MG63 (cell line): ENCODE measurements around the gene BTAF1. TPM values are rescaled to one million over a fixed set of nuclear protein-coding genes. Genes with fewer than 3 reads are reported as not detected.
A peak's percentile ranks its signal among the peaks of the same experiment; 100 is the strongest.

Experiments
- DNase-seq: peaks from one replicate; pipeline ENCODE4 v3.0.0-alpha.2; 2020
- H3K27me3 ChIP-seq: fragments of 250-450 bp; sonication (Bioruptor Pico); 2 replicates; pipeline ENCODE4 v1.5.1; 2020; ENCODE audit warnings: mild to moderate bottlenecking, moderate library complexity
- H3K36me3 ChIP-seq: fragments of 250-450 bp; sonication (Bioruptor Pico); 2 replicates; pipeline ENCODE4 v1.5.1; 2020; ENCODE audit warnings: mild to moderate bottlenecking, moderate library complexity
- H3K4me3 ChIP-seq: fragments of 250-450 bp; sonication (Bioruptor Pico); 2 replicates; pipeline ENCODE4 v1.5.1; 2020; ENCODE audit warnings: mild to moderate bottlenecking, moderate library complexity
- H3K9me3 ChIP-seq: fragments of 250-450 bp; sonication (Bioruptor Pico); 2 replicates; pipeline ENCODE4 v1.5.1; 2020; ENCODE audit warnings: mild to moderate bottlenecking, moderate library complexity
- total RNA-seq: library from RNA; depleted of rRNA; stranded (reverse); fragments of >200 nt; shearing (Covaris generic); gene quantifications from 2 replicates; pipeline ENCODE4 v1.2.3, GENCODE V29; 2014; ENCODE audit warnings: low replicate concordance

The BTAF1 gene
- total RNA-seq, 1 experiment from 2014 or later: 11.4 TPM

DNA sequence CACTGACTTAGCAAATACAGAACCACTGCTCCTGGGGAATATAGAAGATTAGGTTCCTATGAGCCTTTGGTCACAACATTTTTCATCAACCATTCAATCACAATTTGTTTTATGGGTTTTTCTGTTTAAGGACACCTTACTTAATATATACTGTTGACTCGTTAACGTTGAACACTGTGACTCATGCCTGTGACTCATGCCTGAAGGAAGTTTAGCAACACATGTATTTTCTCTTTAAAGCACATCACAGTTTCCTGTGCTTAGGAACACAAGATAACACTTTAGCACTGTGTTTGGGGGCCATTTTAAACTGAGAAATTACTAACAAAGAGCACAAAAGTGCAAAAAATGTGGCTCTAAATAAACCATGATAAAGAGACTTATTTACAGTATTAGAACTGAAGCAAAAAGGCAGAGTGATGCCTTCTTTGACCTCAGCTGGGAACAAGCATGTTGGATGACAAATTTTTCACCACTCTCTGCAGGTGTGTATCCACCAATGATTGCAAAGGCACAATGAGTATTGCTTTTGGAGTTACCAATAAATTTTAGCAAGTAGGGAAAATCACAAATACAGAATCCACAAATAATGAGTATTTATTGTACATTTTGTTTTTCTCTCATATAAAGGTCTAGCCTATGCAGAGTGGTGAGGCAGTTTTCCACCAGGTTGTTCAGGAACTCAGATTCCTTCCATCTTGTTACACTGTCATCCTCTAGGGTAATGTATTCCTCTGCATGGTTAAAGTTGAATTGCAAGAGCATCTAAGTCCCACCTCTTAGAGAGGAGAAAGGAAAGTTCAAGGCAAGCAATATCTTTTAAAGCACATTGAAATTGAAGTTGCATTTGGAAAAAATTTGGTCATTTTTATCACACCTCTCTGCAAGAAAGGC, 21.5 kb upstream of the BTAF1 start:
- DNase-seq: peak; percentile 79
- H3K27me3 ChIP-seq: no peaks in the 10 kb centered on the region

DNA sequence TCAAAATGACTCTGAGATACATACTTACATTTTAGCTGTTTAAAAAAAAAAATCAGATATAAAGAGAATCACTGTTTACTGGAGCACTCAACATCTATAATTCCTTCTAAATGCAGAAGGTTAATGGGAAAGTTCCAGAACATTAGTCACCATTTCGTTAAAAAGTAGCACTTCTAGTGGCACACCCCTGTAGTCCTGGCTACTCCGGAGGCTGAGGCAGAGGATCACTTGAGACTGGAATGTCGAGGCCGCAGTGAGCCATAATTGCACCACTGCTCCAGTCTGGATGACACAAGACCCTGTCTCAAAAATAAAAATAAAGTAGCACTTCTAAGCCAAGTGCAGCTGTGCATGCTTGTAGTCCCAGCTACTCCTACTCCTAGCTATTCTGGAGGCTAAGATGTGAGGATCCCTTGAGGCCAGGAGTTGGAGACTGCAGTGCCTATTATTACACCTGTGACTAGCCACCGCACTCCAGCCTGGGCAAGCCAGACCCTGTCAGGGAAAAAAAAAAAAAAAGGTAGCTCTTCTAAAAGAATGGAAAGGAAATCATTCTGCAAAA, 16.5 kb upstream of the BTAF1 start:
- Histone ChIP-seq H3K27me3 (no peaks in the 10 kb centered on the region), H3K9me3 (no peaks in the 10 kb centered on the region), H3K36me3 (no peaks in the 10 kb centered on the region), H3K4me3 (no peak overlapping the region)
- no peak for DNase-seq

More for the DNA sequence above, 21.5 kb upstream of the BTAF1 start:
- H3K4me3 ChIP-seq: no peak overlapping the region
- H3K36me3 ChIP-seq: no peaks in the 10 kb centered on the region
- H3K9me3 ChIP-seq: no peaks in the 10 kb centered on the region

DNA sequence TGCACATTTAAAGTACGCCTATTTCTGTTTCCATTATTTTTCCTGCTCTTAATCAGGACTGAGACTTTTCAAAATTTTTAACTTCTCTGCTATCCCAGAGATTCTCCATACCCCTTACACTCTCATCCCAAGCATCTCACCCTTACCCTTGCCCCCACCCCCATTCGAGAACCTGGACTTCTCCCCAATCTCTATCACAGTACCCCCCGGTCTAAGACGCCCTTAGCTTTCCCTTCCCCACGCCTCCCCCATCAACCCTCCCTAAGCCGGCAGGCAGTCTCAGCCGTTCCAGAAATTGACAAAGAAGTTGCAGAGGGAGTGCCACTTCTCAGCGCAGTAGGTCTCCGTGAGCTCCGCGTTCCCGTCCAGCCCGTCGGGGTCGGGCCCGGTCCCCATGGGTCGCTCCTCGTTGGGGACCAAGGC, 15.6 kb upstream of the BTAF1 start:
- no peaks in the 10 kb centered on the region for H3K36me3 ChIP-seq
- DNase-seq: no peak

DNA sequence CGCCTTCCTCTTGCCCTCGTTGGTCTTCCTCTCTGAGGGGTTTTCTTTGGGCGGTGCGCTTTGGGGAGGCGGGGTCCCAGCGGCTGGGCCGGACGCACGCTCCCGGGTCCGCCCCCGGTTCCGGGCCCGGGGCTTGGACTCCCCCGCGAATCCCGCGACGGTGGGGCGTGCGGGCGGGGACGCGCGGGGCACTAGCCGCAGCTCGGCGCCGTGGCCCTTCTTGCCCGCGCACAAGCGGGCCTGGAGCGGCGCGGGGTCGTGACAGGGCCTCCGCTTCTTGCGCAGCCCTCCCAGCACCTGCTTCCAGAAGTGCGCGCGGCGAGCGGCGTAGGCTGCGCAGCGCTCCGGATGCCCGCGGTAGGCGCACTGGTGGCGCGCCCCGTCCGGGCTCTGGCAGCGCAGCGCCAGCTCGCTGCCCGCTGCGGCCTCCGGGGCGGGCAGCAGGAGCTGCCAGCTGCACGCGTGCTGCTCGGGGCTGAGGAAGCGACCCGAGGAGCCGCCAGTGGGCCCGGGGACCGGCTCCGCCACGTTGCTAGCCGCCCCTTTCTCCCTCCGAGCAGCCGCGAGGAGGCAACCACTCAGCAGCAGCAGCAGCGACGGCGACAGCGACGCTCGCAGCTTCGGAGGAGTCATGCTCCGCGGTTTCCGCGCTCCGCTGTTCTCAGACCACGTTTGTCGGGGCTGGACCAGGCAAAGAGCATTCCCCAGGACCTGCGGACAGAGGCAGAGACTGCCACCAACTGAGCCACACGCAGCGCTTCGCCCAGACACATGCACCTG, 15.0 kb upstream of the BTAF1 start:
- no peaks in the 10 kb centered on the region for H3K27me3 ChIP-seq
- H3K9me3 ChIP-seq: no peaks in the 10 kb centered on the region
- peak; percentile 67 for DNase-seq
- H3K4me3 ChIP-seq: peak overlapping the region; percentile 68
- no peaks in the 10 kb centered on the region for H3K36me3 ChIP-seq

More for the DNA sequence above, 15.6 kb upstream of the BTAF1 start:
- Histone ChIP-seq H3K9me3 (no peaks in the 10 kb centered on the region), H3K27me3 (no peaks in the 10 kb centered on the region), H3K4me3 (peak overlapping the region; percentile 68)

DNA sequence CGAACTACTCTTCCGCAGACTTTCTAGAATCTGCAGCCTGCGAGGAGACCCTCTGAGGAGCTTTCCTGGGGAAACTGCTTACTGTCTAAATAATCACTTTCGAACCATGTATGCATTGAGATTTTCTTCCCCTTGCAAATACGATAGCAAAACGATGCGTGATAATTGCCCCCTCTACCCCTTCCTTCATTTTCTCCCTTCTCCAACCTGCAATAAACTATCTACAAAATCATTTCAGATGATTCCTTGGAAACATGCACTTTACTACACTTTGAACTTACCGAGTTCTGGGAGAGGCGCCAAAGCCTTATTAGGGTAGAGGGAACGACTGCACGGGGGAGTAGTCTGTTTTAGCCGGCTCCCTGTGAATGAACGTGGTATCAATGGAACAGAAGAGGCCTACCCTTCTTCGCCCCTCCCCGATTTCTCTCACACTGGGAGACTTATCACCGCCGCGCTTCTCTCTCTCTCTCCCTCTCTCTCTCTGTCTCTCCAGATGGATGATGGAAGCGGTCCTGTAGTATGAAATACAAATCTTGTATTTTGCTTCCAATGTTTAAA, 14.4 kb upstream of the BTAF1 start, which contains the start of gene FGFBP3:
TSS of gene FGFBP3 (minus strand) at position 370 of the 561 bp plus-strand sequence. CDS start 517 bp downstream, outside the sequence.
- Histone ChIP-seq H3K27me3 (no peaks in the 10 kb centered on the region), H3K9me3 (no peaks in the 10 kb centered on the region), H3K36me3 (no peaks in the 10 kb centered on the region), H3K4me3 (peak within 1 kb of the TSS; percentile 68)
- peak; percentile 51 for DNase-seq

DNA sequence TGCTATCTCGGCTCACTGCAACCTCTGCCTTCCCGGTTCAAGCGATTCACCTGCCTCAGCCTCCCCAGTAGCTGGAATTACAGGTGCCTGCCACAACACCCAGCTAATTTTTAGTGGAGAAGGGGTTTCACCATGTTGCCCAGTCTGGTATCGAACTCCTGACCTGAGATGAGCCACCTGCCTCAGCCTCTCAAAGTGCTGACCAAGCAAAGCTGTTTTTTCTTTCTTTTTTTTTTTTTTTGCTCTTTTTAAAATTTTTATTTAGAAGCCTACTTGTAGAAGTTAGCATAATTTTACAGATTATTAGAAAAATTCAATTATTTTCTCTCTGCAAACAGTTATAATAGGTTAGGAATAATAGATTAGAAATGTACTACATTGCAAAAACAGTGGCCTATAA, 13.1 kb upstream of the BTAF1 start:
- Histone ChIP-seq H3K36me3 (no peaks in the 10 kb centered on the region), H3K27me3 (no peaks in the 10 kb centered on the region; the same call in 1 of the 2 replicates), H3K4me3 (no peak overlapping the region), H3K9me3 (no peaks in the 10 kb centered on the region)
- no peak for DNase-seq

DNA sequence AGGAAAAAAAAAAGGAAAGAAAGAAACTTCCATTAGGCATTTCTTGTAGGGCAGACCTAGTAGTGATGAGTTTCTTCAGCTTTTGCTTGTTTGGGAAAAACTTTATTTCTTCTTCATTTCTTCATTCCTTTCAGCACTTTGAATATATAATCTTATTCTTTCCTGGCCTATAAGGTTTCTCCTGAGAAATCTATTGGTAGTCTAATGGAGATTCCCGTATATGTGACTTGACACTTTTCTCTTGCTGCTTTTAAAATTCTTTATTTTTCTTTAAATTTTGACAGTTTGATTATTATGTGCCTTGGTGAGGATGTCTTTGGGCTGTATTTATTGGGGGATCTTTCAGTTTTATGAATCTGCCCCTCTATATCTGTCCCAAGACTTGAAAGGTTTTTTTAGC, 3.9 kb upstream of the BTAF1 start:
- Histone ChIP-seq H3K9me3 (peaks cover 4% of the 10 kb centered on the region; the same call in 1 of the 2 replicates), H3K36me3 (no peaks in the 10 kb centered on the region), H3K4me3 (no peak overlapping the region), H3K27me3 (no peaks in the 10 kb centered on the region; the same call in 1 of the 2 replicates)
- DNase-seq: no peak

DNA sequence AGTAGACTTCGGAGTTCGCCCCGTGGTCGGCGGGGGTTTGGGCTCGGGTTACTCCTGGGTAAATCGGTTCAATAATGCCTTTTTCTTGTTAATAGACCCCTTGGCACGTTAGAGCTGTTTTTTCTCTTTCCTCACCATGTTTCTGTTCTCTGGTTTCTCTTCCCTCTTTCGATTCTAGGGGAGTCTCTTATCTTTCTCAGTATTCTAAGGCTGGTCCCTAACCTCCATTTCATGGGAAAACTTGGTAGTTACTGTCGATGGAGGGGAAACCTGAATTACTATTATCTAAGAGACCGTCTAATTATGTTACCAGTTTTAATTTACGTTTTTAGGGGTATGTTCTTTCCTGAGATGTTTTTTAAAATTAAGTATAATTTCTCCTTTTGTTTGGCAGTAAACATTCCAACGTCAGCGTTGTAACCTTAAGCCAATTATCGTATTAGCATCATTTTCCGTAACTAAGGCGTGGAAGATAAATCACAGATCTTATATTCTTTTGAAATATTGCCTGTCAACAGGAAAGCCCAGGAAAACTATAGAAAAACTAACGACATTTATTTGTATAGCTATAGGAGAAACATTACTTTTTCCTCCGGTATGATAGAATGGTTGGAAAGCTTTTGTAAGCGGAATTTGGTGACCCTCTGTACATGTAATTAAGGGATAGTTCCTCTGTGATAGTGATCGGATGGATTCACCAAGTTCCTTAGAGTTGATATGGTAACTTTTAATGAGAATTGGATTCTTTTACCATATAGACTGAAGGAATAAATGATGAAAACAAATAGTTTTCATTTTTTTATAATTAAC, 847 bp downstream of the BTAF1 start:
- no peak for DNase-seq
- Histone ChIP-seq H3K27me3 (no peaks in the 10 kb centered on the region), H3K4me3 (peak overlapping the region; percentile 76), H3K9me3 (peaks cover 2% of the 10 kb centered on the region; the same call in 1 of the 2 replicates), H3K36me3 (peaks cover 7% of the 10 kb centered on the region; the same call in 1 of the 2 replicates)

DNA sequence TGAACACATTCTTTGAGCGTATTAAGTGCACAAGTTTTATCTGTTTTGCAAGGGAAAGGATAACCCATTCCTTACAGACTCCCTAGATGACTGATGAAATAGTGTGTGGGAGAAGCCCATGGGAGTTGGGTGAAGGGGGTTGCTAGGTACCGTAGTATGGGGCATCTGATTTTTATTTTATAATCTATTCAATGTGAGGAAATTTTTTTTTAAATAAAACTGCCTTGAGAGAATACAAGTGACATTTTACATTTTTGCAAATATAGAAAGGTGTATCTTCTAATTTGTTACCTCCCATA, 1.4 kb downstream of the BTAF1 start:
- DNase-seq: no peak

DNA sequence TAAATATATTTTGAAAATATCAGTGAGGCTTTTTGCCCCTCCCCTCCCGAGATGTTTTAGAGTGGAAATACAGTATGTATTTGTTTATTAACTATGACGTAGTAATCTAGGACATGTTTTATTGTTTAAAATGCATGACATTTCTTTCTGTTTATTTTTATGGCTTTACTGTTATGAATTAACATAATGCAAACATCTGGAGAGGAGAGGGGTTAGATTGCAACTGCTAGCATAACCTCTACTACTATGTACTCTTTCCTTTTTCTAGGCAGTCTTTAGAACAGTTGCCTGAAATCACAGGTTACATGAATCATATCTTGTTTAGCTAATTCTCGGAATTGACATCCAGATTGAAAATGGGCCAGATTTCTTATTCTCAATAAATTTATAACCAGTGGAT, 7.4 kb downstream of the BTAF1 start:
- H3K36me3 ChIP-seq: peaks cover 42% of the 10 kb centered on the region
- peaks cover 2% of the 10 kb centered on the region; the same call in 1 of the 2 replicates for H3K9me3 ChIP-seq
- no peak for DNase-seq
- no peak overlapping the region for H3K4me3 ChIP-seq
- no peaks in the 10 kb centered on the region for H3K27me3 ChIP-seq

More for the DNA sequence above, 1.4 kb downstream of the BTAF1 start:
- peak overlapping the region; percentile 76 for H3K4me3 ChIP-seq
- no peaks in the 10 kb centered on the region for H3K9me3 ChIP-seq
- H3K27me3 ChIP-seq: no peaks in the 10 kb centered on the region
- peaks cover 7% of the 10 kb centered on the region; the same call in 1 of the 2 replicates for H3K36me3 ChIP-seq

DNA sequence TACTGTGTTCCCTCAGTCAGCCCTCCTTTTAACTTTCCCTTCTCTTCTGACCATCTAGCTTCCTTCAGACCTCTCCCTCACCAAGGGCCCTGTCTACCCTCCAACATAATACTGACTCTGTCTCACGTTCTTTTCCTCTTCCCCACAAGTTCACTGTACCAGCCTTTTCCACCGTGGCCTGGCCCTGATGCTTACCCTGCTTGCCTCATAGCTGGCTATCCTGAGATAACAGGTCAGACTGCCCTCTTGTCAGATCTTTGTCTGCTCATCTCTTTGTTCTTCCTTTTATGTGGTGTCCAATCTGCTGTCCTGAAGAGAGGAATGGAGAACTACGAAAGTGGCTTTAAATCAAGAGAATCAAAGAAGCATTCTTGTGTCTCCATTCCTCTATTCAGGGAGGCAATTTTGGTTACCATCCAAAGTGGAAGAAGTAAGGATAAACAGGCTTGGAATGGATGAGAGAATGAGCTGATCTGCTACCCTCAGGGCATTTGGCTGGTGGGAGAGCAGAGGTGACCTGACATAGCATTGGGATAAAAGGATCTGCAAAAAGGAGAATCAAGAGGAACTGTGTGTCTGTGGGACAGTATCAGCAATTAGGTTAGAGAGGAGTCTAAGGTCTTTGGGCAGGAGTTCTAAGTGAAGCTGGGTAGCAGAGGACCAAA, 8.1 kb downstream of the BTAF1 start:
- H3K27me3 ChIP-seq: no peaks in the 10 kb centered on the region
- no peak overlapping the region for H3K4me3 ChIP-seq
- H3K9me3 ChIP-seq: peaks cover 2% of the 10 kb centered on the region; the same call in 1 of the 2 replicates
- DNase-seq: no peak
- H3K36me3 ChIP-seq: peaks cover 42% of the 10 kb centered on the region

DNA sequence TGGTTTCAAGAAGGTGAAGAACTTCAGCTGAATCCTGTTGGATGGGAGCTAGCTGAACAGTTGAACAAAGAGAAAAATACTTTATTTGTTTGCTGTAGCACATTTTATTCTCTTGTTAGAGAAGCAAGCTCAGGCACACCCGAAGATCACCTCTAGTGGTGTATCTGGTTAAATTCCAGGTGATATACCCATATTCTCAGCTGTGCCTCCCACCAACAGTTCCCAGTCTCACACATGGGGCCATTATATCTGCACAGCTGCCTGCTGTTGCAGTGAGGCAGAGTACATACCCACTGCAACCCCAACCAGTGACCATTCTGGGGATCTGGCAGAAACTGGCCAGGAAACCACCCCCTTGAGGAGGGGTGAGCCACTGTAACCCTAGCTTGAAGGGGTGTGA, 9.2 kb downstream of the BTAF1 start:
- Histone ChIP-seq H3K4me3 (no peak overlapping the region), H3K9me3 (peaks cover 2% of the 10 kb centered on the region; the same call in 1 of the 2 replicates), H3K27me3 (no peaks in the 10 kb centered on the region), H3K36me3 (peaks cover 49% of the 10 kb centered on the region)
- no peak for DNase-seq

DNA sequence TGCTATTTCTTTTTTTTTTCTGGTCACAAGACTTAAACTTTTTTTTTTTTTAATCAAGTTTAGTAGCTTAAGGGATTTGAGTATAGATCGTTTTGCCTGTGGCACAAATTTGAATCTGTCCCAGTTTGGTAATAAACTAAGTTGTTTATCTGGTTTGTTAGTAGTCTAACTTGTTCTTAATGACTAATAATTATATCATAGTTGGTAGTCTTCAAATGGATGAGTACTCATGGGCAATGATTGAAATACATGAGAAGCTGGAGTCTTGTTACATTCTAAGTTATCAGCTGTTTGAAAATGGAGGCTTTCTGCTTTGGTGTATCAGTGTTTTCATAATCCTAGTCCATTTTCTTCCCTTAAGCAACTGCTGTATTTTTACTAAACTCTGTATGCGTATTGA, 12.3 kb downstream of the BTAF1 start:
- Histone ChIP-seq H3K27me3 (no peaks in the 10 kb centered on the region), H3K4me3 (no peak overlapping the region), H3K36me3 (peaks cover 57% of the 10 kb centered on the region), H3K9me3 (peaks cover 2% of the 10 kb centered on the region; the same call in 1 of the 2 replicates)
- no peak for DNase-seq

DNA sequence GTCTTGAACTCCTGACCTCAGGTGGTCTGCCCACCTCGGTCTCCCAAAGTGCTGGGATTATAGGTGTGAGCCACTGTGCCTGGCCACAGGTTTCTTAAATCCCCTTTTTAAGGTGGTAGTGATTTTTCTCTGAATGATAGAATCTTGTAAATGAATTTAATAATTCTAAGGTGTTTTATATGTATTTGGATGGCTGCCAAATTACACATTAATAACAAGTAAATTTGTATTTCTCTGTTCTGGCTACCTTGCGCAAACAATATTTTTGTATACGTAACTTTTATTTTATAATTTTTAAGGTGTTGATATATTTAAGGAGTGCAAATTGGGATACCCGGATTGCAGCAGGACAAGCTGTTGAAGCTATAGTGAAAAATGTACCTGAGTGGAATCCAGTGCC, 16.1 kb downstream of the BTAF1 start:
- DNase-seq: no peak

DNA sequence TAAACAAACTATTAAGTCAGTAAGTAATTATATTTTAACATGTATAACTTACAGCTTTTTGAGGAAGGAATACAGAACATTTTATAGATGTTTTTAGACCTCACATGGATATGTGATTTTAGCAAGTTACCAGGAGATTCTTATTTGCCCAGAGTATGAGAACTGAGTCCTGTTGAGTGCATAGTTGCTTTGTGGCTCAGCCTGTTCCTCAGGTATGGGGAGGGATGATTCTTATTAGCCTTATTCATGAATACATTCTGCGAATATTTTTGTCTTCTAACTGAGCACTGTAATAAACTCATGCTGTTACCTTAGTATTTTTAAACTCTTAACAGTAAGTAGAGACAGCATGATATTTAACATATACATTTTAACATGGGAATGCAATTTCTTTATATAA, 17.9 kb downstream of the BTAF1 start:
- H3K36me3 ChIP-seq: peaks cover 50% of the 10 kb centered on the region
- H3K9me3 ChIP-seq: no peaks in the 10 kb centered on the region
- no peak for DNase-seq
- H3K27me3 ChIP-seq: no peaks in the 10 kb centered on the region
- no peak overlapping the region for H3K4me3 ChIP-seq

More for the DNA sequence above, 16.1 kb downstream of the BTAF1 start:
- Histone ChIP-seq H3K9me3 (peaks cover 2% of the 10 kb centered on the region; the same call in 1 of the 2 replicates), H3K36me3 (peaks cover 55% of the 10 kb centered on the region), H3K27me3 (no peaks in the 10 kb centered on the region), H3K4me3 (no peak overlapping the region)
